GM23248 (cell line): Measurements from ENCODE around the gene KLF4.

ENCODE experiments used
- EZH2 ChIP-seq: fragments of 200-600 bp; sonication (generic); IDR thresholded peaks from 2 replicates; pipeline ENCODE4 v1.6.1; 2018; ENCODE audit warnings: antibody characterized with exemption, mild to moderate bottlenecking; ENCODE audit not compliant: insufficient read depth, poor library complexity, severe bottlenecking
- EZH2phosphoT487 ChIP-seq: fragments of 200-600 bp; sonication (generic); IDR thresholded peaks from 2 replicates; pipeline ENCODE4 v1.6.1; 2018; ENCODE audit warnings: antibody characterized with exemption, moderate library complexity, mild to moderate bottlenecking, low read depth; ENCODE audit not compliant: insufficient read depth

GRCh38 chr9:107466826-107467225 is 22.7 kb downstream of the KLF4 start:
- TF ChIP-seq EZH2 (no peak), EZH2phosphoT487 (no peak)
